Measurements from ENCODE around the gene SHC4. TPM values are rescaled to one million over a fixed set of nuclear protein-coding genes. Genes with fewer than 3 reads are reported as not detected.
"Not testable (repeated sequence)": the region's sequence is repeated elsewhere in the genome, so short reads cannot be mapped to it uniquely, and the experiment has no call there.

Gene SHC4
- total RNA-seq, 1 experiment from 2014 or later: 0.44 TPM

- Histone ChIP-seq H3K4me1 (replicated peaks; ENCODE audit: insufficient read depth) (peaks cover 1% of the 10 kb centered on the region), H3K79me2 (ENCODE audit: low read depth) (no peaks in the 10 kb centered on the region), H3K27me3 (ENCODE audit: insufficient read depth, low read depth) (no peaks in the 10 kb centered on the region), H3F3A (ENCODE audit: insufficient read depth, low read depth) (no peaks in the 10 kb centered on the region), H3K27ac (no peak overlapping the region), H3K9me2 (ENCODE audit: insufficient read depth) (no peaks in the 10 kb centered on the region), H3K9me3 (ENCODE audit: insufficient read depth, low read depth) (no peaks in the 10 kb centered on the region), H3K4me3 (no peak overlapping the region), H3K4me2 (no peak overlapping the region), H3K36me3 (ENCODE audit: low read depth) (no peaks in the 10 kb centered on the region), H4K20me1 (ENCODE audit: insufficient read depth) (no peaks in the 10 kb centered on the region), H2AFZ (no peak overlapping the region)
- intact Hi-C loops (cut with micrococcal nuclease; ENCODE audit: unreplicated experiment): no loop called here
- ChIA-PET CTCF (no interaction called here), POLR2A (ENCODE audit: unreplicated experiment) (no interaction called here)
- no peak for DNase-seq
- TF ChIP-seq EZH2 (IDR thresholded peaks at IDR 0.05; ENCODE audit: low read depth) (no peak), CTCF (conservative IDR thresholded peaks at IDR 0.05) (no peak)
- no TSS peak for BruUV-seq (replicated peaks)
Measured at GRCh38 chr15:48972750-48973503, 9.2 kb upstream of the SHC4 start.

DNA sequence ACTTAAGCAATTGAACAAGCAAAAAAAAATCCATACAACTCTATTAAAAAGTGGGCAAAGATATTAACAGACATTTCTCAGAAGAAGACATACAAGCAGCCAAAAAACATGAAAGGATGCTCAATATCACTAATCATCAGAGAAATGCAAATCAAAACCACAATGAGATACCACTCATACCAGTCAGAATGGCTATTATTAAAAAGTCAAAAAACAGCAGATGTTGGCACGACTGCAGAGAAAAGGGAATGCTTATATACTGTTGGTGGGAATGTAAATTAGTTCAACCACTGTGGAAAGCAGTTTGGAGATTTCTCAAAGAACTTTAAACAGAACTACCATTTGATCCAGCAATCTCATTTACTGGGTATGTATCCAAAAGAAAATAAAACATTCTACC, 7.2 kb upstream of the SHC4 start:
- H4K20me1 ChIP-seq (ENCODE audit: insufficient read depth); H3K4me2 ChIP-seq; H3K36me3 ChIP-seq (ENCODE audit: low read depth); H3K27ac ChIP-seq; H3K4me3 ChIP-seq; H3K79me2 ChIP-seq (ENCODE audit: low read depth); H3F3A ChIP-seq (ENCODE audit: insufficient read depth, low read depth); BruUV-seq (replicated peaks); intact Hi-C loops (cut with micrococcal nuclease; ENCODE audit: unreplicated experiment); H2AFZ ChIP-seq; DNase-seq; H3K27me3 ChIP-seq (ENCODE audit: insufficient read depth, low read depth); H3K9me3 ChIP-seq (ENCODE audit: insufficient read depth, low read depth); CTCF ChIA-PET; POLR2A ChIA-PET (ENCODE audit: unreplicated experiment); H3K9me2 ChIP-seq (ENCODE audit: insufficient read depth); H3K4me1 ChIP-seq (replicated peaks; ENCODE audit: insufficient read depth): not testable (repeated sequence)

DNA sequence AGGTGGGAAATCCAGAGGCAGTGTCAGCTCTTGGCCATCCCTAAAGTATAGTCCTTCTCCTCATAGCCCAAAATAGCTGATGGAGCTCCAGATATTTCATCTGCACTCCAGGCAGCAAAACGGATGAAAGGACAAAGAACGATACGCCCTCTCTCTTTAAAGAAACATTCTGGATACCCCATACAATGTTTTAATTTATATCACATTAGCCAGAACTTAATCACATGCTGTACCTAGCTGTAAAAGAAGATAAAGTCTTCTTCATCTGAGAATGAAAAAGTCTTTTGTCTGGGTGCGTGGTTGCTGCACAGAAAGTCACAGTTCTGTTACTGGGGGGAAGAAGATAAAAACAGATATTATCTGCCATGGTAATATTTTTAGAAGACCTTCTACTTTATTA, 4.3 kb upstream of the SHC4 start:
- Histone ChIP-seq H3K27me3 (ENCODE audit: insufficient read depth, low read depth) (no peaks in the 10 kb centered on the region), H3K9me3 (ENCODE audit: insufficient read depth, low read depth) (no peaks in the 10 kb centered on the region), H3K4me3 (no peak overlapping the region), H2AFZ (no peak overlapping the region), H3K79me2 (ENCODE audit: low read depth) (no peaks in the 10 kb centered on the region), H4K20me1 (ENCODE audit: insufficient read depth) (no peaks in the 10 kb centered on the region), H3K9me2 (ENCODE audit: insufficient read depth) (no peaks in the 10 kb centered on the region), H3K36me3 (ENCODE audit: low read depth) (no peaks in the 10 kb centered on the region), H3K4me2 (no peak overlapping the region), H3K4me1 (replicated peaks; ENCODE audit: insufficient read depth) (0 out of 2 replicates have a peak, but pooled peaks cover 8% of the 10 kb centered on the region), H3K27ac (no peak overlapping the region), H3F3A (ENCODE audit: insufficient read depth, low read depth) (peaks cover 5% of the 10 kb centered on the region; the same call in 1 of the 2 replicates)
- no peak for DNase-seq
- intact Hi-C loops (cut with micrococcal nuclease; ENCODE audit: unreplicated experiment): no loop called here
- CTCF ChIA-PET: no interaction called here
- POLR2A ChIA-PET (ENCODE audit: unreplicated experiment): no interaction called here
- no TSS peak for BruUV-seq (replicated peaks)
- no peak for TF ChIP-seq CTCF (conservative IDR thresholded peaks at IDR 0.05)

DNA sequence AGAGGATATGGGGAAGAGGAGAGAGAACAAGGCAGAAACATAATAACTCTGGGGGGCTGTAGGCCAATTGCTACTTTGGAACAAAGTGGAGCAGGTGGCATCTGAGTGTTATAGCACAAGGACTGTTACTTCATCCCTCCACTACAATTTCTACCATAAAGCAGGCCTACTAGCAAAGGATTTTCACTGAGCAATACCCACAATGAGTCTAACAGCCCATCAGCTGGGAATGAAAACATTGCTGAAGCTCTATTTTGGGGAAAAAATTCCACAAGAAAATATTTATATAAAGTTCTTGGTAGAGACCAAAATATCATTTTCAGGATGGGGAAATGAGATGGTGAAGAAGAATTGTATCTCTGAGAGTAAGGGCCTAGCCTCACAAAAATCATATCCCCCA, 3.6 kb upstream of the SHC4 start:
- POLR2A ChIA-PET (ENCODE audit: unreplicated experiment): no interaction called here

More for the DNA sequence above, 3.6 kb upstream of the SHC4 start:
- H2AFZ ChIP-seq: no peak overlapping the region
- no peak overlapping the region for H3K4me3 ChIP-seq
- CTCF ChIA-PET: no interaction called here
- no TSS peak for BruUV-seq (replicated peaks)
- TF ChIP-seq CTCF (conservative IDR thresholded peaks at IDR 0.05): no peak
- TF ChIP-seq EZH2 (IDR thresholded peaks at IDR 0.05; ENCODE audit: low read depth): no peak
- no peaks in the 10 kb centered on the region for H3K27me3 ChIP-seq (ENCODE audit: insufficient read depth, low read depth)
- DNase-seq: no peak
- H3F3A ChIP-seq (ENCODE audit: insufficient read depth, low read depth): peaks cover 5% of the 10 kb centered on the region; the same call in 1 of the 2 replicates
- no peaks in the 10 kb centered on the region for H4K20me1 ChIP-seq (ENCODE audit: insufficient read depth)
- H3K4me2 ChIP-seq: no peak overlapping the region
- H3K4me1 ChIP-seq (replicated peaks; ENCODE audit: insufficient read depth): 0 out of 2 replicates have a peak, but pooled peaks cover 8% of the 10 kb centered on the region
- H3K9me3 ChIP-seq (ENCODE audit: insufficient read depth, low read depth): no peaks in the 10 kb centered on the region
- no peaks in the 10 kb centered on the region for H3K79me2 ChIP-seq (ENCODE audit: low read depth)
- H3K36me3 ChIP-seq (ENCODE audit: low read depth): no peaks in the 10 kb centered on the region
- intact Hi-C loops (cut with micrococcal nuclease; ENCODE audit: unreplicated experiment): no loop called here
- H3K9me2 ChIP-seq (ENCODE audit: insufficient read depth): no peaks in the 10 kb centered on the region
- no peak overlapping the region for H3K27ac ChIP-seq

All from PC-9 (cell line).